ENCODE measurements around the gene GIPC3.

DNA sequence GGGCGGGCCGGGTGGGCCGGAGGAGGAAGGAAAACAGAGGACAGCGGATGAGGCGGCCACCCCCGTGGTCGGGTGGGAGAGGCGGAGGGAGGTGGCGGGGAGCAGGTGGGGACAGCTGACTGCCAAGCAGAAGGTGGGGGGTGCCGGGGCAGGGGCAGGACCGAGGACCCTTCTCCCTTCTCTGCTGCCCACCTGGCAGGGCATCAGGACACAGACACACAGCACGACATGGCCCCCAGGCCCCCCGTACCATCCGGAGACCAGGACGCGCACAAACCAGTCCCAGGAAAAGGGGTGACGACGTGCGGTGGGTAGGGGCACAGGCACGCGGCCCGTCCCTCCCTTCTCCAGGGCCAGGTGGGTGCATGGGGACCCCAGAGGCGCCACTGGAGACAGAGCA is 52.3 kb downstream of the GIPC3 start:
- TF ChIP-seq EZH2 (IDR thresholded peaks at IDR 0.05; ENCODE audit: insufficient read depth, poor library complexity, severe bottlenecking) (no peak), EZH2phosphoT487 (IDR thresholded peaks at IDR 0.05; ENCODE audit: insufficient read depth, low read depth) (no peak)
